Measurements from ENCODE around the gene PPP3CB. TPM values are rescaled to one million over a fixed set of nuclear protein-coding genes. Genes with fewer than 3 reads are reported as not detected.
"Not testable (repeated sequence)": the region's sequence is repeated elsewhere in the genome, so short reads cannot be mapped to it uniquely, and the experiment has no call there.

PPP3CB gene
- total and polyA plus RNA-seq, 3 donors from 2014 or later = 51.0 to 56.8 (median 52.9) TPM

GRCh38 chr10:73401636-73402035 is 94.2 kb downstream of the PPP3CB start:
- WGBS, 2 donors = 97 to 98% methylated on average over 6 of the region's 6 CpGs
- Histone ChIP-seq H3K27me3 (no peaks in the 10 kb centered on the region), H3K36me3 (ENCODE audit: low read depth, missing control alignments) (no peaks in the 10 kb centered on the region), H3K27ac (no peak overlapping the region), H3K4me1 (no peaks in the 10 kb centered on the region), H3K9me3 (no peaks in the 10 kb centered on the region), H3K4me3 (no peak overlapping the region)
- intact Hi-C loops (cut with DNase I; ENCODE audit: low total_unique reads) = no loop called here
- TF ChIP-seq POLR2A (IDR thresholded peaks at IDR 0.05) (no peak), CTCF (IDR thresholded peaks at IDR 0.05) (no peak)
- DNase-seq = no peak

GRCh38 chr10:73399063-73399462 is 96.8 kb downstream of the PPP3CB start:
- Histone ChIP-seq H3K36me3 (ENCODE audit: low read depth, missing control alignments) (no peaks in the 10 kb centered on the region), H3K9me3 (no peaks in the 10 kb centered on the region), H3K27ac (no peak overlapping the region), H3K27me3 (no peaks in the 10 kb centered on the region), H3K4me1 (no peaks in the 10 kb centered on the region), H3K4me3 (no peak overlapping the region)
- WGBS, 2 donors = 73 to 83% methylated on average over 4 of the region's 4 CpGs
- no peak for DNase-seq
- TF ChIP-seq CTCF (IDR thresholded peaks at IDR 0.05) = no peak
- TF ChIP-seq POLR2A (IDR thresholded peaks at IDR 0.05) = no peak
- intact Hi-C loops (cut with DNase I; ENCODE audit: low total_unique reads) = no loop called here

- TF ChIP-seq POLR2A (IDR thresholded peaks at IDR 0.05) (no peak), CTCF (IDR thresholded peaks at IDR 0.05) (no peak)
- H3K4me3 ChIP-seq = no peak overlapping the region
- 88 to 91% methylated on average over 6 of the region's 6 CpGs for WGBS, 2 donors
- intact Hi-C loops (cut with DNase I; ENCODE audit: low total_unique reads) = no loop called here
- no peaks in the 10 kb centered on the region for H3K4me1 ChIP-seq
- H3K9me3 ChIP-seq = no peaks in the 10 kb centered on the region
- H3K36me3 ChIP-seq (ENCODE audit: low read depth, missing control alignments) = no peaks in the 10 kb centered on the region
- H3K27me3 ChIP-seq = no peaks in the 10 kb centered on the region
- no peak overlapping the region for H3K27ac ChIP-seq
- no peak for DNase-seq
These were observed 97.8 kb downstream of the PPP3CB start for GRCh38 chr10:73398024-73398423.

GRCh38 chr10:73394325-73394724 is 101.5 kb downstream of the PPP3CB start:
- DNase-seq; H3K27ac ChIP-seq; H3K4me3 ChIP-seq; intact Hi-C loops (cut with DNase I; ENCODE audit: low total_unique reads); H3K9me3 ChIP-seq; H3K27me3 ChIP-seq; H3K36me3 ChIP-seq (ENCODE audit: low read depth, missing control alignments); H3K4me1 ChIP-seq: not testable (repeated sequence)
- 100% methylated on average over 3 to 4 of the region's 4 CpGs for WGBS, 2 donors

GRCh38 chr10:73388228-73388627 is 107.6 kb downstream of the PPP3CB start:
- Histone ChIP-seq H3K4me1 (no peaks in the 10 kb centered on the region), H3K27me3 (no peaks in the 10 kb centered on the region), H3K4me3 (no peak overlapping the region), H3K36me3 (ENCODE audit: low read depth, missing control alignments) (peaks cover 7% of the 10 kb centered on the region), H3K27ac (no peak overlapping the region), H3K9me3 (no peaks in the 10 kb centered on the region)
- WGBS, 2 donors = 96% methylated on average over 4 of the region's 4 CpGs
- TF ChIP-seq POLR2A (IDR thresholded peaks at IDR 0.05) = no peak
- no peak for TF ChIP-seq CTCF (IDR thresholded peaks at IDR 0.05)
- intact Hi-C loops (cut with DNase I; ENCODE audit: low total_unique reads) = no loop called here
- no peak for DNase-seq
